Liver (tissue), 9 donors: ENCODE data around the gene KCNC2. TPM values are rescaled to one million over a fixed set of nuclear protein-coding genes. Genes with fewer than 3 reads are reported as not detected.

Experiments
- DNase-seq: peaks from one replicate; pipeline ENCODE4 v3.0.0-alpha.2; 2017; ENCODE audit warnings: low spot score
- H3K27ac ChIP-seq, 2 donors: one replicate each; pipeline ENCODE4 v1.7.0; 2013; ENCODE audit warnings: inconsistent platforms in 2 of 2, low read length in 2 of 2, control low read depth in 1 of 2, low read depth in 1 of 2, mild to moderate bottlenecking in 1 of 2
- H3K27me3 ChIP-seq, 4 donors: one replicate each; pipeline versions ENCODE4 v1.6.1 to v1.7.0; 2013; ENCODE audit warnings: low read length in 3 of 4, inconsistent platforms in 1 of 4, mild to moderate bottlenecking in 1 of 4, moderate library complexity in 1 of 4; ENCODE audit not compliant: control insufficient read depth in 4 of 4, insufficient read depth in 4 of 4
- H3K36me3 ChIP-seq, 4 donors: one replicate each; pipeline versions ENCODE4 v1.6.1 to v1.7.0; 2013; ENCODE audit warnings: low read length in 3 of 4, mild to moderate bottlenecking in 3 of 4, low read depth in 1 of 4, moderate library complexity in 1 of 4; ENCODE audit not compliant: control insufficient read depth in 4 of 4, insufficient read depth in 3 of 4
- H3K4me1 ChIP-seq, 4 donors: one replicate each; pipeline versions ENCODE4 v1.6.1 to v1.7.0; 2013; ENCODE audit warnings: low read length in 3 of 4, mild to moderate bottlenecking in 3 of 4, moderate library complexity in 1 of 4; ENCODE audit not compliant: control insufficient read depth in 4 of 4, insufficient read depth in 4 of 4
- H3K4me3 ChIP-seq, 3 donors: one replicate each; pipeline versions ENCODE4 v1.6.1 to v1.7.0; 2013; ENCODE audit warnings: low read length in 3 of 3, control low read depth in 1 of 3, low read depth in 1 of 3, mild to moderate bottlenecking in 1 of 3
- H3K9ac ChIP-seq, 2 donors: one replicate each; pipeline ENCODE4 v1.7.0; 2013; ENCODE audit warnings: low read length in 2 of 2, mild to moderate bottlenecking in 2 of 2, moderate library complexity in 2 of 2, control low read depth in 1 of 2, low read depth in 1 of 2
- H3K9me3 ChIP-seq, 4 donors: one replicate each; pipeline versions ENCODE4 v1.6.1 to v1.7.0; 2013; ENCODE audit warnings: low read length in 3 of 4; ENCODE audit not compliant: control insufficient read depth in 4 of 4
- ATF3 ChIP-seq: IDR thresholded peaks from 2 replicates; pipeline ENCODE4 v1.6.1; 2016; ENCODE audit warnings: antibody characterized with exemption
- CTCF ChIP-seq: fragments of 150-350 bp; IDR thresholded peaks from 2 replicates; pipeline ENCODE4 v1.5.1; 2017; ENCODE audit warnings: improper control_type of control experiment, low read depth, low read length; ENCODE audit not compliant: missing input control
- FOXA1 ChIP-seq: IDR thresholded peaks from 2 replicates; pipeline ENCODE4 v1.6.1; 2016; ENCODE audit warnings: antibody characterized with exemption
- FOXA2 ChIP-seq: IDR thresholded peaks from 2 replicates; pipeline ENCODE4 v1.6.1; 2016; ENCODE audit warnings: antibody characterized with exemption
- GABPA ChIP-seq, 2 donors: IDR thresholded peaks in 1 of 2; conservative IDR thresholded peaks in 1 of 2; 2 replicates each; pipeline ENCODE4 v1.6.1; 2016; ENCODE audit warnings: antibody characterized with exemption in 2 of 2, mild to moderate bottlenecking in 1 of 2, moderate library complexity in 1 of 2
- HNF4A ChIP-seq, 2 donors: conservative IDR thresholded peaks; 2 replicates each; pipeline ENCODE4 v1.6.1; 2016; ENCODE audit warnings: antibody characterized with exemption in 2 of 2, mild to moderate bottlenecking in 2 of 2
- HNF4G ChIP-seq: IDR thresholded peaks from 2 replicates; pipeline ENCODE4 v1.6.1; 2016; ENCODE audit warnings: antibody characterized with exemption
- MAX ChIP-seq: IDR thresholded peaks from 2 replicates; pipeline ENCODE4 v1.6.1; 2016; ENCODE audit warnings: antibody characterized with exemption
- RAD21 ChIP-seq, 2 donors: IDR thresholded peaks; 2 replicates each; pipeline ENCODE4 v1.6.1; 2016; ENCODE audit warnings: antibody characterized with exemption in 2 of 2, mild to moderate bottlenecking in 2 of 2
- REST ChIP-seq: IDR thresholded peaks from 2 replicates; pipeline ENCODE4 v1.6.1; 2016; ENCODE audit warnings: antibody characterized with exemption, mild to moderate bottlenecking
- RXRA ChIP-seq, 2 donors: IDR thresholded peaks; 2 replicates each; pipeline ENCODE4 v1.6.1; 2017 to 2018; ENCODE audit warnings: antibody characterized with exemption in 2 of 2, mild to moderate bottlenecking in 1 of 2
- SP1 ChIP-seq: IDR thresholded peaks from 2 replicates; pipeline ENCODE4 v1.6.1; 2018; ENCODE audit warnings: antibody characterized with exemption, mild to moderate bottlenecking
- TAF1 ChIP-seq: conservative IDR thresholded peaks from 2 replicates; pipeline ENCODE4 v1.6.1; 2016; ENCODE audit warnings: antibody characterized with exemption, mild to moderate bottlenecking
- YY1 ChIP-seq: IDR thresholded peaks from 2 replicates; pipeline ENCODE4 v1.6.1; 2016; ENCODE audit warnings: antibody characterized with exemption, mild to moderate bottlenecking
- ZBTB33 ChIP-seq: IDR thresholded peaks from 2 replicates; pipeline ENCODE4 v1.6.1; 2016; ENCODE audit warnings: antibody characterized with exemption
- WGBS: extraction: QIAGEN DNeasy Blood & Tissue Kit; methylation state at CpG from one replicate; pipeline ENCODE4 v1.1.7; 2013; 5-methylcytosine and 5-hydroxymethylcytosine counted together
- polyA plus RNA-seq, 2 donors: library from polyadenylated mRNA; stranded (reverse) in 1 of 2; unstranded in 1 of 2; fragments of 200-250 nt in 1 of 2; fragments of >200 nt in 1 of 2; fragmentation: Nextera tagmentation in 1 of 2; extraction: Ambion mirVana in 1 of 2; gene quantifications; one replicate each; pipeline versions ENCODE4 v1.2.1 to v1.2.3, GENCODE V29; 2013 to 2015
- total RNA-seq, 2 donors: library from RNA; depleted of rRNA; stranded (reverse); fragments of >200 nt; gene quantifications; one replicate each; pipeline ENCODE4 v1.2.3, GENCODE V29; 2014
- donor health status: healthy.
- donor health status: healthy.
- donor health status: healthy.
- donor health status: healthy.
- donor health status: healthy.

The KCNC2 gene
- total and polyA plus RNA-seq, 4 donors, result under 0.01 to 0.02 TPM; not detected in 2

- Histone ChIP-seq H3K9me3 (peaks cover 0 to 4% (median 0%) of the 10 kb centered on the region in 4 donors), H3K27me3 (no peaks in the 10 kb centered on the region), H3K36me3 (no peaks in the 10 kb centered on the region), H3K27ac (no peak overlapping the region), H3K4me3 (no peak overlapping the region), H3K9ac (no peak overlapping the region), H3K4me1 (no peaks in the 10 kb centered on the region)
- no peak for TF ChIP-seq GABPA (IDR thresholded peaks at IDR 0.05 in 1 of 2, conservative IDR thresholded peaks at IDR 0.05 in 1 of 2)
- no peak for TF ChIP-seq RXRA (IDR thresholded peaks at IDR 0.05)
- no peak for TF ChIP-seq ZBTB33
- no peak for TF ChIP-seq SP1
- TF ChIP-seq CTCF, result no peak
- no peak for TF ChIP-seq FOXA1
- TF ChIP-seq HNF4G, result no peak
- TF ChIP-seq RAD21 (IDR thresholded peaks at IDR 0.05), result no peak
- no peak for TF ChIP-seq TAF1
- no peak for TF ChIP-seq REST
- TF ChIP-seq HNF4A (conservative IDR thresholded peaks at IDR 0.05), result no peak
- no peak for TF ChIP-seq FOXA2
- 21% methylated on average over 1 of the region's 1 CpG for WGBS
- DNase-seq, result no peak
Measured at GRCh38 chr12:75135026-75135425, 74.6 kb downstream of the KCNC2 start.

- H3K9ac ChIP-seq, result no peak overlapping the region
- H3K27ac ChIP-seq, result no peak overlapping the region
- WGBS, result 86% methylated on average over 3 of the region's 3 CpGs
- H3K36me3 ChIP-seq, result no peaks in the 10 kb centered on the region
- peaks cover 0 to 4% (median 0%) of the 10 kb centered on the region in 4 donors for H3K9me3 ChIP-seq
- TF ChIP-seq REST (no peak), ATF3 (no peak), SP1 (no peak), RXRA (IDR thresholded peaks at IDR 0.05) (no peak), RAD21 (IDR thresholded peaks at IDR 0.05) (no peak), TAF1 (no peak), CTCF (no peak), ZBTB33 (no peak), YY1 (no peak), MAX (no peak)
- H3K4me1 ChIP-seq, result no peaks in the 10 kb centered on the region
- H3K4me3 ChIP-seq, result no peak overlapping the region
- no peak for DNase-seq
- H3K27me3 ChIP-seq, result no peaks in the 10 kb centered on the region
Measured at GRCh38 chr12:75130811-75131210, 78.8 kb downstream of the KCNC2 start.
